Measurements from ENCODE around the gene ZMYND11.

- TF ChIP-seq EZH2 (IDR thresholded peaks at IDR 0.05; ENCODE audit: low read length) (no peak), CTCF (optimal IDR thresholded peaks at IDR 0.05 in 1 of 3, IDR thresholded peaks at IDR 0.05 in 1 of 3, conservative IDR thresholded peaks at IDR 0.05 in 1 of 3; ENCODE audit: extremely low read depth in 1 of 3, insufficient read depth in 2 of 3, low read length in 3 of 3) (no peak)
Observed at GRCh38 chr10:271722-272121, 136.5 kb downstream of the ZMYND11 start.

Data from keratinocyte (primary cell).